HepG2 (cell line): Measurements from ENCODE around the gene HYAL2. TPM values are rescaled to one million over a fixed set of nuclear protein-coding genes. Genes with fewer than 3 reads are reported as not detected.
A peak's percentile ranks its signal among the peaks of the same experiment; 100 is the strongest.

Experiments
- ELF1 ChIP-seq: sonication (generic); formaldehyde crosslinking; IDR thresholded peaks from 2 replicates; pipeline ENCODE4 v1.4.0; 2020; ENCODE audit warnings: missing genetic modification reagents
- EP300 ChIP-seq, 3 experiments: sonication (generic) in 1 of 3; formaldehyde crosslinking in 1 of 3; IDR thresholded peaks; 2 replicates each; pipeline versions ENCODE4 v1.5.1 to v1.6.1; 2011 to 2020; ENCODE audit warnings: low read depth in 2 of 3, low read length in 2 of 3, borderline replicate concordance in 1 of 3, improper control_type of control experiment in 1 of 3, mild to moderate bottlenecking in 1 of 3, missing genetic modification reagents in 1 of 3, moderate library complexity in 1 of 3
- FLYWCH1 ChIP-seq: sonication (generic); formaldehyde crosslinking; IDR thresholded peaks from 2 replicates; pipeline ENCODE4 v1.8.1; 2023; ENCODE audit warnings: mild to moderate bottlenecking, missing genetic modification reagents
- FOXC1 ChIP-seq: sonication (generic); formaldehyde crosslinking; IDR thresholded peaks from 2 replicates; pipeline ENCODE4 v1.8.0; 2022; ENCODE audit warnings: mild to moderate bottlenecking, missing genetic modification reagents, borderline replicate concordance
- FOXO1 ChIP-seq: sonication (generic); formaldehyde crosslinking; IDR thresholded peaks from 2 replicates; pipeline ENCODE4 v1.4.0; 2020; ENCODE audit warnings: missing genetic modification reagents
- GABPA ChIP-seq, 2 experiments: IDR thresholded peaks; 2 replicates each; pipeline ENCODE4 v1.6.1; 2011 to 2016; ENCODE audit warnings: low read depth in 2 of 2, low read length in 1 of 2, missing biosample characterization in 1 of 2, missing genetic modification characterization in 1 of 2
- GATAD2A ChIP-seq: IDR thresholded peaks from 2 replicates; pipeline ENCODE4 v1.6.1; 2016
- GFI1 ChIP-seq: sonication (generic); formaldehyde crosslinking; IDR thresholded peaks from 2 replicates; pipeline ENCODE4 v1.5.0; 2020; ENCODE audit warnings: missing genetic modification reagents, mild to moderate bottlenecking, borderline replicate concordance
- HNRNPH1 ChIP-seq: fragments of 200-400 bp; formaldehyde crosslinking; optimal IDR thresholded peaks from 2 replicates; pipeline ENCODE3; 2017; ENCODE audit warnings: mild to moderate bottlenecking, low read depth, low read length
- JUND ChIP-seq: sonication (generic); formaldehyde crosslinking; IDR thresholded peaks from 2 replicates; pipeline ENCODE4 v1.8.0; 2022; ENCODE audit warnings: mild to moderate bottlenecking, missing genetic modification reagents
- KAT7 ChIP-seq: IDR thresholded peaks from 2 replicates; pipeline ENCODE4 v1.6.1; 2018; ENCODE audit warnings: borderline replicate concordance, missing compliant biosample characterization
- KDM5B ChIP-seq: sonication (generic); formaldehyde crosslinking; IDR thresholded peaks from 2 replicates; pipeline ENCODE4 v1.4.0; 2020; ENCODE audit warnings: missing genetic modification reagents, mild to moderate bottlenecking, borderline replicate concordance
- KLF6 ChIP-seq: IDR thresholded peaks from 2 replicates; pipeline ENCODE4 v1.8.0; 2016; ENCODE audit warnings: missing biosample characterization, missing genetic modification reagents
- MED1 ChIP-seq: sonication (generic); formaldehyde crosslinking; IDR thresholded peaks from 2 replicates; pipeline ENCODE4 v1.4.0; 2020; ENCODE audit warnings: missing genetic modification reagents
- NCOA2 ChIP-seq: sonication (generic); formaldehyde crosslinking; IDR thresholded peaks from 2 replicates; pipeline ENCODE4 v1.8.0; 2022; ENCODE audit warnings: inconsistent platforms
- POLR2AphosphoS5 ChIP-seq: IDR thresholded peaks from 2 replicates; pipeline ENCODE4 v1.6.1; 2012; ENCODE audit warnings: low read depth, low read length
- RELA ChIP-seq: sonication (generic); formaldehyde crosslinking; IDR thresholded peaks from 2 replicates; pipeline ENCODE4 v1.4.0; 2020; ENCODE audit warnings: missing genetic modification reagents
- SAP130 ChIP-seq: IDR thresholded peaks from 2 replicates; pipeline ENCODE4 v1.6.1; 2016; ENCODE audit warnings: low read depth
- SMAD1 ChIP-seq: sonication (generic); formaldehyde crosslinking; IDR thresholded peaks from 2 replicates; pipeline ENCODE4 v1.4.0; 2020; ENCODE audit warnings: missing genetic modification reagents, low read depth, mild to moderate bottlenecking, borderline replicate concordance
- SMAD3 ChIP-seq: sonication (generic); formaldehyde crosslinking; IDR thresholded peaks from 2 replicates; pipeline ENCODE4 v1.4.0; 2020; ENCODE audit warnings: missing genetic modification reagents
- STAT5B ChIP-seq: sonication (generic); formaldehyde crosslinking; IDR thresholded peaks from 2 replicates; pipeline ENCODE4 v1.4.0; 2020; ENCODE audit warnings: missing genetic modification reagents
- ZBTB46 ChIP-seq: sonication (generic); formaldehyde crosslinking; IDR thresholded peaks from 2 replicates; pipeline ENCODE4 v1.4.0; 2020; ENCODE audit warnings: mild to moderate bottlenecking, missing genetic modification reagents, borderline replicate concordance
- ZFP37 ChIP-seq: sonication (generic); formaldehyde crosslinking; IDR thresholded peaks from 2 replicates; pipeline ENCODE4 v1.4.0; 2020; ENCODE audit warnings: missing genetic modification reagents, borderline replicate concordance
- ZMYM4 ChIP-seq: sonication (generic); formaldehyde crosslinking; IDR thresholded peaks from 2 replicates; pipeline ENCODE4 v1.8.1; 2023; ENCODE audit warnings: mild to moderate bottlenecking, missing genetic modification reagents
- ZNF317 ChIP-seq: sonication (generic); formaldehyde crosslinking; IDR thresholded peaks from 2 replicates; pipeline ENCODE4 v1.5.0; 2020; ENCODE audit warnings: mild to moderate bottlenecking, missing genetic modification reagents
- ZNF331 ChIP-seq: sonication (generic); formaldehyde crosslinking; IDR thresholded peaks from 2 replicates; pipeline ENCODE4 v1.4.0; 2020; ENCODE audit warnings: missing genetic modification reagents
- ZNF335 ChIP-seq: sonication (generic); formaldehyde crosslinking; IDR thresholded peaks from 2 replicates; pipeline ENCODE4 v1.4.0; 2020; ENCODE audit warnings: missing genetic modification reagents
- ZNF777 ChIP-seq: sonication (generic); formaldehyde crosslinking; IDR thresholded peaks from 2 replicates; pipeline ENCODE4 v1.4.0; 2020; ENCODE audit warnings: missing genetic modification reagents
- polyA plus RNA-seq, 8 experiments: library from polyadenylated mRNA; depleted of rRNA in 3 of 8; stranded (reverse) in 7 of 8; unstranded in 1 of 8; fragments of >200 nt; fragmentation: Illumina TruSeq in 4 of 8; extraction: Trizol in 4 of 8; gene quantifications; 2 replicates each; pipeline versions ENCODE4 v1.2.1 to v1.2.3, GENCODE V29; 2011 to 2016; ENCODE audit warnings: low read depth in 4 of 8, missing spikeins in 1 of 8, mixed read lengths in 1 of 8; ENCODE audit not compliant: insufficient read depth in 1 of 8
- total RNA-seq, 5 experiments: library from RNA; depleted of rRNA; stranded (reverse); fragments of >200 nt; fragmentation: Illumina TruSeq; extraction: Trizol; gene quantifications; 2 replicates each; pipeline ENCODE4 v1.2.3, GENCODE V29; 2016; ENCODE audit warnings: low read depth in 1 of 5
- TF ChIP-seq, protein P1 (sequence below): sonication (generic); formaldehyde crosslinking; IDR thresholded peaks from 2 replicates; pipeline ENCODE4 v1.5.0; 2020; ENCODE audit warnings: missing genetic modification reagents

HYAL2 gene
- total and polyA plus RNA-seq, 2 of the 13 experiments (the other 11 are each of a cell fraction or from before 2014, with no cell fraction given) = 76.2 to 102 TPM

DNA sequence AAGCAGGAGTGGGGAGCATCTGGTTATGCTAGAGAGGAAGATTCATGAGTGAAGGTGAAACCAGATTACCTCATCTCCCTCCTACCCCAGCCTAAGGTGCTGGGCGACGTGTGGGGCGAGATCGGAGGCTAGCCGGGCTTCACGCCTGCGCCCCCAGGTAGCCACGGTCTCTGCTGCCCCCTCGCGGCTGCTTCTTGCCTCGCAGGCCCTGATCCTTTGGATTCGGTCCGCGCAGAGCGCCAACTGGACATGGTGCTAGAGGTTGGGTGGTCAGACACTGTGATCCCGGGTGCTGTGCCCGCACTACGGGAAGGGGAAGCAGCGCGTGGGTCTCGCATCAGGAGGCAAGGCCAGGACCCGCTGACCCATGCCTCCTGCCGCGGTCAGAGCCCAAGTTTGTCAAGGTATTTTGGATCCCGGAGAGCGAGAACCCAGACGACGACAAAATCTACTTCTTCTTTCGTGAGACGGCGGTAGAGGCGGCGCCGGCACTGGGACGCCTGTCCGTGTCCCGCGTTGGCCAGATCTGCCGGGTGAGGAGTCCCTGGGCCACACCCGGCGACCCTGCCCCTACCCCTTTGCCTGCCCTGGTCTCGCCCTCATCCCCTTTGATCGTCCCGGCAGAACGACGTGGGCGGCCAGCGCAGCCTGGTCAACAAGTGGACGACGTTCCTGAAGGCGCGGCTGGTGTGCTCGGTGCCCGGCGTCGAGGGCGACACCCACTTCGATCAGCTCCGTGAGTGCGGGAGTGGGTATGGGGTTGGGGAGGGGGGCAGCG is 49.4 kb downstream of the HYAL2 start (continued):
- TF ChIP-seq HNRNPH1 = no peak
- 0 out of 2 replicates have a peak, but pooled peaks have one; percentile 41 for TF ChIP-seq ELF1 (CRISPR knock-in tag)
- TF ChIP-seq ZMYM4 (CRISPR knock-in tag) = peak; percentile 59; the same call in 1 of the 2 replicates
- peak; percentile 46; the same call in 1 of the 2 replicates for TF ChIP-seq FOXC1 (CRISPR knock-in tag)
- peak; percentile 59; the same call in 1 of the 2 replicates for TF ChIP-seq SMAD1
- TF ChIP-seq GABPA (IDR thresholded peaks at IDR 0.05; ENCODE audit: low read depth, low read length) = no peak
- TF ChIP-seq GABPA (CRISPR knock-in tag; IDR thresholded peaks at IDR 0.05; ENCODE audit: low read depth) = peak; percentile 45; the same call in 1 of the 2 replicates
- TF ChIP-seq STAT5B (CRISPR knock-in tag) = 0 out of 2 replicates have a peak, but pooled peaks have one; percentile 54
- no peak for TF ChIP-seq ZFP37
- TF ChIP-seq JUND (CRISPR knock-in tag) = peak; percentile 61; the same call in 1 of the 2 replicates
- TF ChIP-seq FLYWCH1 (CRISPR knock-in tag) = no peak
- no peak for TF ChIP-seq GFI1 (CRISPR knock-in tag)
- TF ChIP-seq ZNF317 (CRISPR knock-in tag) = peak; percentile 74; the same call in 1 of the 2 replicates
- 0 out of 4 replicates have a peak, but pooled peaks of 1 of the 2 experiments have one; percentile 26 for TF ChIP-seq EP300 (IDR thresholded peaks at IDR 0.05; ENCODE audit: low read depth in 2 of 2, low read length in 2 of 2)
- peak; percentile 41; the same call in 1 of the 2 replicates for TF ChIP-seq EP300 (CRISPR knock-in tag; IDR thresholded peaks at IDR 0.05; ENCODE audit: borderline replicate concordance)
- 0 out of 2 replicates have a peak, but pooled peaks have one; percentile 41 for TF ChIP-seq ZNF335 (CRISPR knock-in tag)
- TF ChIP-seq SAP130 (CRISPR knock-in tag) = peak; percentile 53
- 0 out of 2 replicates have a peak, but pooled peaks have one; percentile 63 for TF ChIP-seq SMAD3 (CRISPR knock-in tag)
- TF ChIP-seq KDM5B (CRISPR knock-in tag) = peak; percentile 26; the same call in 1 of the 2 replicates
- peak; percentile 71; the same call in 1 of the 2 replicates for TF ChIP-seq MED1 (CRISPR knock-in tag)
- TF ChIP-seq ZBTB46 (CRISPR knock-in tag) = no peak
- TF ChIP-seq KAT7 = peak; percentile 52; the same call in 1 of the 2 replicates
- no peak for TF ChIP-seq ZNF777 (CRISPR knock-in tag)
- TF ChIP-seq ZNF331 = peak; percentile 83
- TF ChIP-seq, protein P1, sequence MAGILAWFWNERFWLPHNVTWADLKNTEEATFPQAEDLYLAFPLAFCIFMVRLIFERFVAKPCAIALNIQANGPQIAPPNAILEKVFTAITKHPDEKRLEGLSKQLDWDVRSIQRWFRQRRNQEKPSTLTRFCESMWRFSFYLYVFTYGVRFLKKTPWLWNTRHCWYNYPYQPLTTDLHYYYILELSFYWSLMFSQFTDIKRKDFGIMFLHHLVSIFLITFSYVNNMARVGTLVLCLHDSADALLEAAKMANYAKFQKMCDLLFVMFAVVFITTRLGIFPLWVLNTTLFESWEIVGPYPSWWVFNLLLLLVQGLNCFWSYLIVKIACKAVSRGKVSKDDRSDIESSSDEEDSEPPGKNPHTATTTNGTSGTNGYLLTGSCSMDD (CRISPR knock-in tag) = no peak
- TF ChIP-seq GATAD2A (CRISPR knock-in tag) = peak; percentile 79
- TF ChIP-seq POLR2AphosphoS5 = 0 out of 2 replicates have a peak, but pooled peaks have one; percentile 37
- TF ChIP-seq RELA (CRISPR knock-in tag) = peak; percentile 78; the same call in 1 of the 2 replicates
- TF ChIP-seq NCOA2 (CRISPR knock-in tag) = peak; percentile 40; the same call in 1 of the 2 replicates
- TF ChIP-seq KLF6 (CRISPR knock-in tag) = 0 out of 2 replicates have a peak, but pooled peaks have one; percentile 68
- peak; percentile 53 for TF ChIP-seq FOXO1 (CRISPR knock-in tag)
